GM12875 (cell line): ENCODE results near the gene GCH1.

Experiments
- H3K4me3 ChIP-seq: one replicate; pipeline ENCODE4 v1.5.1; 2011; ENCODE audit warnings: low read depth, low read length, control low read depth
- CTCF ChIP-seq: IDR thresholded peaks from 2 replicates; pipeline ENCODE4 v1.5.1; 2011; ENCODE audit warnings: low read depth, mild to moderate bottlenecking, control low read depth, inconsistent platforms, low read length, moderate library complexity, borderline replicate concordance; ENCODE audit not compliant: insufficient read depth

GCH1 gene

GRCh38 chr14:54848910-54849309 is 53.7 kb downstream of the GCH1 start:
- TF ChIP-seq CTCF = no peak
- H3K4me3 ChIP-seq = no peak overlapping the region

- TF ChIP-seq CTCF = no peak
- H3K4me3 ChIP-seq = no peak overlapping the region
These were observed 57.0 kb downstream of the GCH1 start for GRCh38 chr14:54845641-54846040.

- no peak overlapping the region for H3K4me3 ChIP-seq
- no peak for TF ChIP-seq CTCF
These were observed 58.1 kb downstream of the GCH1 start for GRCh38 chr14:54844479-54844878.

- no peak overlapping the region for H3K4me3 ChIP-seq
- TF ChIP-seq CTCF = no peak
These were observed 61.8 kb downstream of the GCH1 start for GRCh38 chr14:54840798-54841197.

- TF ChIP-seq CTCF = no peak
These were observed 62.3 kb downstream of the GCH1 start for GRCh38 chr14:54840336-54840735.

GRCh38 chr14:54839701-54840119 is 62.9 kb downstream of the GCH1 start:
- no peak overlapping the region for H3K4me3 ChIP-seq
- TF ChIP-seq CTCF = no peak

More at GRCh38 chr14:54840336-54840735, 62.3 kb downstream of the GCH1 start:
- no peak overlapping the region for H3K4me3 ChIP-seq

GRCh38 chr14:54838931-54839512 is 63.6 kb downstream of the GCH1 start:
- H3K4me3 ChIP-seq = no peak overlapping the region
- no peak for TF ChIP-seq CTCF
